Sigmoid colon (tissue), 4 donors: ENCODE data around the gene PARP3.

Source experiments
- POLR2A ChIP-seq, 2 donors: fragments of 450-650 bp; IDR thresholded peaks; one replicate each; pipeline ENCODE4 v1.6.1; 2016; ENCODE audit warnings: antibody characterized with exemption in 2 of 2, mild to moderate bottlenecking in 2 of 2, moderate library complexity in 2 of 2
- POLR2AphosphoS5 ChIP-seq, 4 donors: sonication (generic); formaldehyde crosslinking; IDR thresholded peaks; one replicate each; pipeline ENCODE4 v1.6.1; 2017; ENCODE audit warnings: antibody characterized with exemption in 4 of 4
- TF ChIP-seq, protein P1 (sequence below), 4 experiments: fragments of 450-650 bp in 3 of 4; fragments of 200-600 bp in 1 of 4; IDR thresholded peaks; one replicate each; pipeline ENCODE4 v1.5.1; 2016 to 2019; ENCODE audit warnings: antibody characterized with exemption in 4 of 4, mild to moderate bottlenecking in 3 of 4, moderate library complexity in 2 of 4

- TF ChIP-seq, protein P1, sequence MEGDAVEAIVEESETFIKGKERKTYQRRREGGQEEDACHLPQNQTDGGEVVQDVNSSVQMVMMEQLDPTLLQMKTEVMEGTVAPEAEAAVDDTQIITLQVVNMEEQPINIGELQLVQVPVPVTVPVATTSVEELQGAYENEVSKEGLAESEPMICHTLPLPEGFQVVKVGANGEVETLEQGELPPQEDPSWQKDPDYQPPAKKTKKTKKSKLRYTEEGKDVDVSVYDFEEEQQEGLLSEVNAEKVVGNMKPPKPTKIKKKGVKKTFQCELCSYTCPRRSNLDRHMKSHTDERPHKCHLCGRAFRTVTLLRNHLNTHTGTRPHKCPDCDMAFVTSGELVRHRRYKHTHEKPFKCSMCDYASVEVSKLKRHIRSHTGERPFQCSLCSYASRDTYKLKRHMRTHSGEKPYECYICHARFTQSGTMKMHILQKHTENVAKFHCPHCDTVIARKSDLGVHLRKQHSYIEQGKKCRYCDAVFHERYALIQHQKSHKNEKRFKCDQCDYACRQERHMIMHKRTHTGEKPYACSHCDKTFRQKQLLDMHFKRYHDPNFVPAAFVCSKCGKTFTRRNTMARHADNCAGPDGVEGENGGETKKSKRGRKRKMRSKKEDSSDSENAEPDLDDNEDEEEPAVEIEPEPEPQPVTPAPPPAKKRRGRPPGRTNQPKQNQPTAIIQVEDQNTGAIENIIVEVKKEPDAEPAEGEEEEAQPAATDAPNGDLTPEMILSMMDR (IDR thresholded peaks at IDR 0.05), result no peak
- TF ChIP-seq POLR2A (IDR thresholded peaks at IDR 0.05) (no peak), POLR2AphosphoS5 (IDR thresholded peaks at IDR 0.05) (no peak)
These were observed 22.4 kb downstream of the PARP3 start for GRCh38 chr3:51964521-51964920.
